Spinal cord (tissue), 10 donors: ENCODE measurements around the gene FLAD1. TPM values are rescaled to one million over a fixed set of nuclear protein-coding genes. Genes with fewer than 3 reads are reported as not detected.

Experiments
- DNase-seq, 6 donors: peaks; one replicate each; pipeline versions ENCODE4 v3.0.0 to v3.0.0-alpha.2; 2013 to 2015; ENCODE audit warnings: low spot score in 6 of 6, low read depth in 4 of 6
- H3K27ac ChIP-seq: one replicate; pipeline ENCODE4 v1.5.1; 2013; ENCODE audit warnings: low read depth, low read length, control low read depth
- H3K27me3 ChIP-seq: one replicate; pipeline ENCODE4 v1.6.1; 2013; ENCODE audit warnings: low read length; ENCODE audit not compliant: control insufficient read depth, insufficient read depth
- H3K36me3 ChIP-seq: one replicate; pipeline ENCODE4 v1.6.1; 2013; ENCODE audit warnings: low read length; ENCODE audit not compliant: control insufficient read depth, insufficient read depth
- H3K4me1 ChIP-seq: one replicate; pipeline ENCODE4 v1.6.1; 2013; ENCODE audit warnings: low read length; ENCODE audit not compliant: control insufficient read depth, insufficient read depth
- H3K4me3 ChIP-seq: one replicate; pipeline ENCODE4 v1.5.1; 2013; ENCODE audit warnings: low read depth, low read length, control low read depth
- H3K9me3 ChIP-seq: one replicate; pipeline ENCODE4 v1.6.1; 2013; ENCODE audit warnings: low read length; ENCODE audit not compliant: control insufficient read depth, insufficient read depth
- WGBS: methylation state at CpG from one replicate; pipeline ENCODE4 v1.1.5; 2013; ENCODE audit warnings: missing lambda C conversion rate; ENCODE audit not compliant: insufficient coverage; 5-methylcytosine and 5-hydroxymethylcytosine counted together
- polyA plus RNA-seq, 2 donors: library from polyadenylated mRNA; unstranded; fragments of 120-200 nt; gene quantifications; one replicate each; pipeline ENCODE4 v1.2.1, GENCODE V29; 2013; ENCODE audit not compliant: insufficient read length in 2 of 2
- small RNA-seq: library from RNA; depleted of rRNA; stranded (forward); fragments of <200 nt; gene quantifications from one replicate; pipeline ENCODE3, GENCODE V24; 2014; ENCODE audit warnings: low replicate concordance
- total RNA-seq, 2 donors: library from RNA; depleted of rRNA in 1 of 2; stranded (reverse); fragments of 120-200 nt in 1 of 2; fragments of >200 nt in 1 of 2; gene quantifications; one replicate each; pipeline versions ENCODE4 v1.2.3 to v1.2.4, GENCODE V29; 2013 to 2014
- donor health status: healthy.

The FLAD1 gene
- total and polyA plus RNA-seq, 4 donors, result 14.6 to 36.9 (median 32.7) TPM

DNA sequence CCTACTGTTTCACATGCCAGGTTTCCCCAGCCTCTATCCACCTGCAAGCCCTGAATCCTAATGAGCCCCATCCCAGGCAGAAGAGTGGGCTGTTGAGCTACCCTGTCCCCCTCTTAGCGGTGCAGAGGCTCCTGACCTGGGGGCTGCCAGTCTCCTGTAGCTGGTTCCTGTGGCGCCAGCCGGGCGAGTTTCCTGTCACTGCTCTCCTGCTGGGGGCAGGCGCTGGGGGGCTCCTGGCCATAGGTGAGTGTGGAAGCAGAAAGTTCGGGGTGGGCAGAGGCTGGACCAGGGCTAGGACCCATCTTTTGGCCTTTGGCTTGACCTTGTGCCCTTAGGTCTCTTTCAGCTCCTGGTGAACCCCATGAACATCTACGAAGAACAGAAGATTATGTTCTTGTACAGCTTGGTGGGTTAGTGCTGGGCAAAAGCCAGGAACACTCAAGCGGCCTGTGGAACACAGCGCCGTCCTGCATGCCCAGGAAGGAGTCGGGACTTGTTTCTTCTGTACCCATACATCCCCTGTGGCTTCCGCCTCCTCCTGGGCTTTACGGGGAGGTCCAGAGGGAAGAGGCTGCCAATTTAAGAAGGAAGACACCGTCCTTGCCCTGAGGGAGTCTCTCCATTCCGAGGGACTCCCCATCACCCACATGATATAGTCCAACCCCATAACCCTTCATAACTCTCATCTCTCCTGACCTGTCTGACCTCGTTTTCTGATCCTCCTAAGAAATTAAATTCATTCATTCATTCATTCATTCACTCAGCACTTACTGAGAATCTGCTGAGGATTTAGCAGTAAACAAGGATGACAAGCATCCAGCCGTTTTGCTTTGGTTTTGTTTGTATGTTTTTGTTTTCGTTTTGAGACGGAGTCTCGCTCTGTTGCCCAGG lies 51.4 kb downstream of the FLAD1 start:
- Histone ChIP-seq H3K27me3 (no peaks in the 10 kb centered on the region), H3K27ac (no peak overlapping the region), H3K9me3 (no peaks in the 10 kb centered on the region), H3K4me3 (no peak overlapping the region), H3K4me1 (no peaks in the 10 kb centered on the region), H3K36me3 (no peaks in the 10 kb centered on the region)
- WGBS, result 84% methylated on average over 11 of the region's 20 CpGs
- no peak for DNase-seq

DNA sequence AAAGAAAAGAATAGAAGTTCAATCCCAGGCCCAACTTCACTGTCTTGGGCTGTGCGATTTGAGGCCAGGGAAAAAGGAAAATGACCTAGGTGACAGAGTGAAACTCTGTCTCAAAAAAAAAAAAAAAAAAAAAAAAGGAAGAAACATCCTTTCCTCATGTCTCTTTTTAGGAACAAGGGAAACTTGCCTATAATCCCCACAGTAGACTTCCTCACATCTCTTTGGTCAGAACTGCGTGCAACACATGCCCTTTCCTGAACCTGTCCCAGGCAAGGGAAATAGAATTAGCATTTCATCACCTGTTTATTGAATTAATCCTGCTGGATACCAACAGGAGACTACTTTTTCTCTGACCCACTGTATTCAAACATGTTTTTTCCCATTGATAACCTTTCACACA lies 52.8 kb downstream of the FLAD1 start:
- H3K4me3 ChIP-seq, result no peak overlapping the region
- no peaks in the 10 kb centered on the region for H3K36me3 ChIP-seq
- no peaks in the 10 kb centered on the region for H3K27me3 ChIP-seq
- H3K4me1 ChIP-seq, result no peaks in the 10 kb centered on the region
- DNase-seq, result no peak
- WGBS, result 100% methylated on average over 1 of the region's 2 CpGs
- H3K27ac ChIP-seq, result no peak overlapping the region
- no peaks in the 10 kb centered on the region for H3K9me3 ChIP-seq

DNA sequence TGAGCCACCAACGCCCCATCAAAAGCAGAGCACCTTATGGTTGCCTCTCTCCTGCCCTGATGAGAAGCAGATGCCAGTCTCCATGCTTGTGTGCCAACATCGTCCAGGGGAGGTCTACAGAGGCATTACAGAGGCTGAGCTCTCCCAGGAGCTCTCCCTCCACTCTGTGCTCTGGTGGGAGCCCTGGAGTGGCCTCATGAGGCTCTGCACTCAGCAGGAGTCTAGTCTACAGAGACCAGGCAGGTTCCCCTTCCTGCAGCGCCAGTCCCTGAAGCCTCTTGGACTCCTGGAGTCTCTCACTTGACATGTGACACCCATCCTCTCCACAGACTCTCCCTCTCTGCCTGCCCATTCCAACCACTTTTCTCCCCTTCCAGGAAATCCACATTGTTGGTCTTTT lies 53.9 kb downstream of the FLAD1 start:
- Histone ChIP-seq H3K27ac (no peak overlapping the region), H3K36me3 (no peaks in the 10 kb centered on the region), H3K9me3 (no peaks in the 10 kb centered on the region), H3K27me3 (no peaks in the 10 kb centered on the region), H3K4me3 (no peak overlapping the region), H3K4me1 (no peaks in the 10 kb centered on the region)
- WGBS, result 85% methylated on average over 3 of the region's 3 CpGs
- DNase-seq, result no peak

DNA sequence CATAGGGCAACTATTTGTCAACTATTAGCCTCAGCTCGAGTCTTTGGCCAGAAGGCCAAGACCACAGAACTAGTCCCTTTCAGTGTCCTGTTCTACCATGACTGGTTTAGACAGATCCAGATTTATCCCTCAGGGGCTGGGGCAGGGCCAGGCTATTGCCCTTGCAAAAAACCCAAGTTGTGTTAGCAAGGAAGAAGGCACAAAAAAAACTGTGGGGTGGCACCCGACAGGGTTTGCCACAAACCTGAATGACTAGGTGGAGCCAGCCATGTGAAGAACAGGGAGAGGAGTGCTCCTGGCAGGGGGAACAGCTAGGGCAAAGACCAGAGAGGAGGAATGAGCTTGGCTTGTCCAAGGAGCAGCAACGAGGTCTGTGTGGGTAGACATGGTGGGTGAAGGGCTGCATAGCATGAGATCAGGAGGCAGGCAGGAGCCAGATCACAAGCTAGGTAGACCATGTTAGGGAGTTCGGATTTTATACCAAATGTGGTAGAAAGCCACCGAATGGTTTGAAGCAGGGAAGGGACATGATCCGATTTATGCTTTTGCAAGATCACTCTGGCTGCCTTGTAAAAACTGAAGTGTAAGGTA lies 54.8 kb downstream of the FLAD1 start:
- WGBS, result 84% methylated on average over 6 of the region's 6 CpGs
- DNase-seq, result no peak
- Histone ChIP-seq H3K9me3 (no peaks in the 10 kb centered on the region), H3K27me3 (no peaks in the 10 kb centered on the region), H3K4me3 (no peak overlapping the region), H3K27ac (no peak overlapping the region), H3K36me3 (no peaks in the 10 kb centered on the region), H3K4me1 (no peaks in the 10 kb centered on the region)

DNA sequence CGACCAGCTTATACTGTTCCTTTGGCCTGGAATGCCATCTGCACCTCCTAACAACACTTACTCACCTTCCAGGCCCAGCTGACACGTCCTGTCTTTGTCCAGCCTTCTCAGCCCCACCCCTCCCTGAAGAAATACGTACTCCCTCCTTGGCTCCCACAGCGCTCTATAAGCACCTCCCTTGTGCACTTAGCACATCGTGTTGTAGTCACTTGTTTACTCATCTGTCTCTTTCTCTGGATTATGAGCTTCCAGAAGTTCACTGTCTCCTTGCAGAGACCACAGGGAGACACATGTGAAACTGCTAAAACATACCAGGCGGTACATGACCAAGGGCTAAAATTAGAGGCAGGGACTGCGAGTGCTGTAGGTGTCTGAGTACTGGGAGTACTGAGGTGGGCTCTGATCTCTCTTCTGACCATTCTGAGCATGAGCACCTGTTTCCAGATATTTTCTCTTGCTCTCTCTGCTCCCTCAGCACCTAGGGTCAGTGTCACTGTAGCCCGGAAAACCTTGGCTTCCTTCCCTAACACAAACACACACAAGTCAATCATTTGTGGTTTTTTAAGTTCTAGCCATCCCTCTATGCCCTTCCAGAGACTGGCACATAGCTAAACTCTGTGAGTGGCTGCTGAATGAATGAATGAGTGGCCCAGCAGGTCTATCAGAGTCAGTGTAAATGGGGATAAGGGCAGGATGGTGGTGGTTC lies 55.6 kb downstream of the FLAD1 start:
- whole genome bisulfite sequencing, result 66% methylated on average over 7 of the region's 8 CpGs
- no peak for DNase-seq
- Histone ChIP-seq H3K4me3 (no peak overlapping the region), H3K4me1 (no peaks in the 10 kb centered on the region), H3K9me3 (no peaks in the 10 kb centered on the region), H3K27ac (no peak overlapping the region), H3K27me3 (no peaks in the 10 kb centered on the region), H3K36me3 (no peaks in the 10 kb centered on the region)

DNA sequence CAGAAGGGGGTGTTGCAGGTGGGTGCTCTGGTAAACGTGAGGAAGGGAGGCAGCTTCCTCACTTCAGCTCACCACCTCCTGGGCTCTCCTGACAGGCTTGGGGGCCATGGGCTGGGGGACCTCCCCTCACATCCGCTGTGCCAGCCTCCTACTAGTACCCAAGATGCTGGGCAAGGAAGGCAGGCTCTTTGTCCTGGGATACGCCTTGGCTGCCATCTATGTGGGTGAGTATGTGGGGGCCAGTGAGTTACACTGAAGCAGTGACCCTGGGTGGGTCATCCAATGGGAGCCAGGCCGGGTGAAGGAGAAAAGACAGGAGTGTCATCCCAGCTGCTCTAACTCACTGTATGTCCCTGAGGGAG lies 56.1 kb downstream of the FLAD1 start:
- WGBS, result 60% methylated on average over 2 of the region's 4 CpGs
- no peak for DNase-seq
- H3K27ac ChIP-seq, result no peak overlapping the region
- no peaks in the 10 kb centered on the region for H3K9me3 ChIP-seq
- no peaks in the 10 kb centered on the region for H3K36me3 ChIP-seq
- no peaks in the 10 kb centered on the region for H3K27me3 ChIP-seq
- no peak overlapping the region for H3K4me3 ChIP-seq
- no peaks in the 10 kb centered on the region for H3K4me1 ChIP-seq

DNA sequence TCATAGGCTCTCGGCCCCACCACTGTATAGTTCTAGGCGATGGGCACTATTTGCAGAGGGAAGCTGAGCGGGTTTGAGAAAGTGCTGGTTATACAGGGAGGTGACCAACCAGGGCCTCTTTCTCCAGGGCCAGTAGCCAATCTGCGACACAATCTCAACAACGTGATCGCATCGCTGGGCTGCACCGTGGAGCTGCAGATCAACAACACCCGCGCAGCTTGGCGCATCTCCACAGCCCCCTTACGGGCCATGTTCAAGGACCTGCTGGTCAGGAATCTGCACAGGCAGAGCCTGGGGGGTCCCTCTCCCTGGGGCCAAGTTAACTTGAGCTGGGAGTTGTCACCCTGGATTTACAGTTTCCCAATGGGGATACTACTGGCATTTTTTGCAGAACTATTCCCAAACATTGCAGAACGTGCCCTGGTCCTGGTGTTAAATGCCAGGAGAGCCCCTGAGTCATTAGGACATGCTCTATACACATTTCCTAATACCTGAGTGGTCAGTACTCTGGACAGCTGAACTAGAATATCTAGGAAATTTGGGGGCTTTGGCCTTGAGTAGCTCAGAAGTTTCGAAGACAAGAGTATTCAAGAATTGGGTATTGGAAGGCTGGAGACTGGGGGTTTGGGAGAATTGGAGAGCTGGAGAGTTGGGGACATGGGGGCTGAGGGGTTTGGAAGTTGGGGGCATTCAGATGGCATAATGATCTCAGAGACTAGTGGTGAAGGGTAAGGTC lies 57.4 kb downstream of the FLAD1 start:
- Histone ChIP-seq H3K4me3 (no peak overlapping the region), H3K36me3 (no peaks in the 10 kb centered on the region), H3K4me1 (no peaks in the 10 kb centered on the region), H3K27me3 (no peaks in the 10 kb centered on the region), H3K27ac (no peak overlapping the region), H3K9me3 (no peaks in the 10 kb centered on the region)
- no peak for DNase-seq
- 85% methylated on average over 14 of the region's 14 CpGs for WGBS

Small RNAs within 50 kb of the gene (small RNA-seq; reads per million reads assigned to genes)
- gene MIR4258, result not detected
- not detected for gene RF00017

Other genes with a start within 250 kb of the FLAD1 start
- 10 to 100 TPM in 1 of 2 donors, 1 to 10 TPM in 1; 9.6 to 12.9 TPM for gene KCNN3, start 113.1 kb upstream of the FLAD1 start, total RNA-seq
- 10 to 100 TPM; 19.9 to 24.8 TPM for gene KCNN3, start 113.1 kb upstream of the FLAD1 start, polyA plus RNA-seq
- 10 to 100 TPM; 10.6 to 15.3 TPM for gene PMVK, start 46.6 kb upstream of the FLAD1 start, total RNA-seq
- 10 to 100 TPM; 43.2 to 45.3 TPM for gene PMVK, start 46.6 kb upstream of the FLAD1 start, polyA plus RNA-seq
- 100 to 1,000 TPM in 1 of 2 donors, 10 to 100 TPM in 1; 57.5 to 143 TPM for gene PBXIP1, start 27.2 kb upstream of the FLAD1 start, total RNA-seq
- 10 to 100 TPM; 66.7 to 67.8 TPM for gene PBXIP1, start 27.2 kb upstream of the FLAD1 start, polyA plus RNA-seq
- gene PYGO2, start 21.6 kb upstream of the FLAD1 start, total RNA-seq, result 10 to 100 TPM; 12.7 to 24.7 TPM
- 10 to 100 TPM; 31.6 to 34.3 TPM for gene PYGO2, start 21.6 kb upstream of the FLAD1 start, polyA plus RNA-seq
- gene SHC1, start 12.6 kb upstream of the FLAD1 start, total RNA-seq, result 10 to 100 TPM; 28.5 to 99.2 TPM
- 10 to 100 TPM; 26.4 to 47.2 TPM for gene SHC1, start 12.6 kb upstream of the FLAD1 start, polyA plus RNA-seq
- gene CKS1B, start 8.7 kb upstream of the FLAD1 start, total RNA-seq, result 10 to 100 TPM; 25.9 to 64.8 TPM
- 10 to 100 TPM; 37.6 to 41.1 TPM for gene CKS1B, start 8.7 kb upstream of the FLAD1 start, polyA plus RNA-seq
- gene LENEP, start 10.2 kb downstream of the FLAD1 start, total RNA-seq, result under 1 TPM in 1 of 2 donors, not detected in 1; 0.22 TPM
- gene LENEP, start 10.2 kb downstream of the FLAD1 start, polyA plus RNA-seq, result under 1 TPM in 1 of 2 donors, not detected in 1; 0.39 TPM
- gene ZBTB7B, start 19.5 kb downstream of the FLAD1 start, total RNA-seq, result 10 to 100 TPM in 1 of 2 donors, 1 to 10 TPM in 1; 7.3 to 10.7 TPM
- 1 to 10 TPM; 8.7 to 9.0 TPM for gene ZBTB7B, start 19.5 kb downstream of the FLAD1 start, polyA plus RNA-seq
- 1 to 10 TPM in 1 of 2 donors, under 1 TPM in 1; 0.10 to 1.0 TPM for gene DCST2, start 50.4 kb downstream of the FLAD1 start, total RNA-seq
- gene DCST2, start 50.4 kb downstream of the FLAD1 start, polyA plus RNA-seq, result 1 to 10 TPM; 1.1 to 1.2 TPM
- gene DCST1, start 50.5 kb downstream of the FLAD1 start, total RNA-seq, result not detected
- under 1 TPM; 0.11 to 0.33 TPM for gene DCST1, start 50.5 kb downstream of the FLAD1 start, polyA plus RNA-seq
- 10 to 100 TPM; 29.9 to 58.5 TPM for gene ADAM15, start 68.0 kb downstream of the FLAD1 start, total RNA-seq
- gene ADAM15, start 68.0 kb downstream of the FLAD1 start, polyA plus RNA-seq, result 100 to 1,000 TPM in 1 of 2 donors, 10 to 100 TPM in 1; 73.1 to 100 TPM
- gene EFNA4, start 80.4 kb downstream of the FLAD1 start, total RNA-seq, result 10 to 100 TPM in 1 of 2 donors, 1 to 10 TPM in 1; 3.5 to 13.9 TPM
- 1 to 10 TPM; 5.1 to 6.8 TPM for gene EFNA4, start 80.4 kb downstream of the FLAD1 start, polyA plus RNA-seq
- gene EFNA3, start 95.5 kb downstream of the FLAD1 start, total RNA-seq, result 10 to 100 TPM; 12.3 to 13.6 TPM
- gene EFNA3, start 95.5 kb downstream of the FLAD1 start, polyA plus RNA-seq, result 10 to 100 TPM; 46.6 to 50.6 TPM
- gene EFNA1, start 144.5 kb downstream of the FLAD1 start, total RNA-seq, result 10 to 100 TPM; 14.8 to 27.8 TPM
- 10 to 100 TPM; 17.9 to 23.3 TPM for gene EFNA1, start 144.5 kb downstream of the FLAD1 start, polyA plus RNA-seq
- 10 to 100 TPM; 12.1 to 35.8 TPM for gene SLC50A1, start 152.5 kb downstream of the FLAD1 start, total RNA-seq
- 10 to 100 TPM; 18.2 to 26.9 TPM for gene SLC50A1, start 152.5 kb downstream of the FLAD1 start, polyA plus RNA-seq
- gene DPM3, start 157.2 kb downstream of the FLAD1 start, total RNA-seq, result 10 to 100 TPM; 16.2 to 46.6 TPM
- gene DPM3, start 157.2 kb downstream of the FLAD1 start, polyA plus RNA-seq, result 10 to 100 TPM; 41.7 to 47.2 TPM
- gene KRTCAP2, start 190.0 kb downstream of the FLAD1 start, total RNA-seq, result 100 to 1,000 TPM in 1 of 2 donors, 10 to 100 TPM in 1; 81.9 to 140 TPM
- 100 to 1,000 TPM; 130 to 132 TPM for gene KRTCAP2, start 190.0 kb downstream of the FLAD1 start, polyA plus RNA-seq
- gene TRIM46, start 190.5 kb downstream of the FLAD1 start, total RNA-seq, result 1 to 10 TPM; 6.7 to 6.8 TPM
- gene TRIM46, start 190.5 kb downstream of the FLAD1 start, polyA plus RNA-seq, result 10 to 100 TPM; 29.5 to 37.6 TPM
- gene THBS3, start 224.6 kb downstream of the FLAD1 start, total RNA-seq, result 10 to 100 TPM; 18.2 to 39.1 TPM
- gene THBS3, start 224.6 kb downstream of the FLAD1 start, polyA plus RNA-seq, result 10 to 100 TPM; 34.4 to 57.6 TPM
- 10 to 100 TPM; 15.8 to 43.1 TPM for gene MTX1, start 225.4 kb downstream of the FLAD1 start, total RNA-seq
- gene MTX1, start 225.4 kb downstream of the FLAD1 start, polyA plus RNA-seq, result 10 to 100 TPM; 35.8 to 40.2 TPM